Measurements from ENCODE around the gene TPM2. TPM values are rescaled to one million over a fixed set of nuclear protein-coding genes. Genes with fewer than 3 reads are reported as not detected.

The TPM2 gene
- total and polyA plus RNA-seq, 8 donors: 460 to 3,642 (median 1,093) TPM

- Histone ChIP-seq H3K27ac (peak overlapping the region in 3 of 5 donors; percentile 39 to 100 (median 98)), H3K4me3 (no peak overlapping the region), H3K9me3 (no peaks in the 10 kb centered on the region), H3K27me3 (no peaks in the 10 kb centered on the region), H3K36me3 (peaks cover 54 to 63% (median 59%) of the 10 kb centered on the region in 4 donors), H3K4me1 (peaks cover 34 to 53% (median 45%) of the 10 kb centered on the region in 4 donors)
- no peak for DNase-seq
- TF ChIP-seq CTCF (IDR thresholded peaks at IDR 0.05): no peak
- TF ChIP-seq POLR2A (IDR thresholded peaks at IDR 0.05): no peak
- no peak for TF ChIP-seq POLR2AphosphoS5 (IDR thresholded peaks at IDR 0.05)
- TF ChIP-seq EP300 (IDR thresholded peaks at IDR 0.05): no peak
- intact Hi-C loops (cut with DNase I; ENCODE audit: low total_unique reads): no loop called here
- WGBS, 5 donors: 93% methylated on average over 11 of the region's 11 CpGs
Observed at GRCh38 chr9:35725362-35725761, 35.6 kb upstream of the TPM2 start.

- DNase-seq: no peak
- H3K9me3 ChIP-seq: no peaks in the 10 kb centered on the region
- no peak overlapping the region for H3K4me3 ChIP-seq
- intact Hi-C loops (cut with DNase I; ENCODE audit: low total_unique reads): no loop called here
- H3K27ac ChIP-seq: peak overlapping the region in 1 of 5 donors; percentile 98
- H3K27me3 ChIP-seq: no peaks in the 10 kb centered on the region
- H3K4me1 ChIP-seq: peaks cover 20 to 39% (median 31%) of the 10 kb centered on the region in 4 donors
- WGBS, 5 donors: 91 to 99% (median 96%) methylated on average over 7 to 8 of the region's 8 CpGs
- no peak for TF ChIP-seq CTCF (IDR thresholded peaks at IDR 0.05)
- TF ChIP-seq POLR2AphosphoS5 (IDR thresholded peaks at IDR 0.05): no peak
- TF ChIP-seq POLR2A (IDR thresholded peaks at IDR 0.05): no peak
- TF ChIP-seq EP300 (IDR thresholded peaks at IDR 0.05): no peak
- peaks cover 68 to 78% (median 73%) of the 10 kb centered on the region in 4 donors for H3K36me3 ChIP-seq
Observed at GRCh38 chr9:35723908-35724307, 34.2 kb upstream of the TPM2 start.

- peak overlapping the region in 1 of 5 donors; percentile 44 for H3K27ac ChIP-seq
- no peak for TF ChIP-seq POLR2AphosphoS5 (IDR thresholded peaks at IDR 0.05)
- no peak for TF ChIP-seq CTCF (IDR thresholded peaks at IDR 0.05)
- no peak for TF ChIP-seq POLR2A (IDR thresholded peaks at IDR 0.05)
- no peak for TF ChIP-seq EP300 (IDR thresholded peaks at IDR 0.05)
- WGBS, 5 donors: 89 to 96% (median 94%) methylated on average over 2 of the region's 2 CpGs
- intact Hi-C loops (cut with DNase I; ENCODE audit: low total_unique reads): no loop called here
- H3K4me1 ChIP-seq: peaks cover 16 to 34% (median 26%) of the 10 kb centered on the region in 4 donors
- H3K36me3 ChIP-seq: peaks cover 73 to 83% (median 78%) of the 10 kb centered on the region in 4 donors
- no peak overlapping the region for H3K4me3 ChIP-seq
- H3K27me3 ChIP-seq: no peaks in the 10 kb centered on the region
- no peak for DNase-seq
- no peaks in the 10 kb centered on the region for H3K9me3 ChIP-seq
Observed at GRCh38 chr9:35723426-35723825, 33.7 kb upstream of the TPM2 start.

GRCh38 chr9:35719546-35719945 lies 29.8 kb upstream of the TPM2 start:
- no peaks in the 10 kb centered on the region for H3K27me3 ChIP-seq
- intact Hi-C loops (cut with DNase I; ENCODE audit: low total_unique reads): no loop called here
- TF ChIP-seq CTCF (IDR thresholded peaks at IDR 0.05) (no peak), POLR2A (IDR thresholded peaks at IDR 0.05) (no peak), EP300 (IDR thresholded peaks at IDR 0.05) (no peak)
- H3K9me3 ChIP-seq: no peaks in the 10 kb centered on the region
- DNase-seq: no peak
- H3K4me3 ChIP-seq: no peak overlapping the region
- peak overlapping the region in 1 of 5 donors; percentile 42 for H3K27ac ChIP-seq
- WGBS, 5 donors: 92 to 97% (median 94%) methylated on average over 4 of the region's 4 CpGs
- peaks cover 0 to 4% (median 0%) of the 10 kb centered on the region in 4 donors for H3K4me1 ChIP-seq
- peaks cover 100% of the 10 kb centered on the region in 4 donors for H3K36me3 ChIP-seq

Data from stomach (tissue), 9 donors.